ENCODE measurements around the gene MGMT.

- TF ChIP-seq CTCF (IDR thresholded peaks at IDR 0.05), result no peak
- TF ChIP-seq EP300 (IDR thresholded peaks at IDR 0.05), result no peak
- no peak for TF ChIP-seq POLR2A (IDR thresholded peaks at IDR 0.05)
These were observed 238.6 kb downstream of the MGMT start for GRCh38 chr10:129705676-129706075.
